Neuron (in vitro differentiated cells): Measurements from ENCODE around the gene ARNT2.

Source experiments
- H2AFZ ChIP-seq: one replicate; pipeline ENCODE4 v1.6.1; 2013; ENCODE audit warnings: low read depth, mild to moderate bottlenecking, inconsistent platforms, low read length, moderate library complexity
- H3K27me3 ChIP-seq: one replicate; pipeline ENCODE4 v1.6.1; 2013; ENCODE audit warnings: low read length; ENCODE audit not compliant: insufficient read depth
- H3K36me3 ChIP-seq: one replicate; pipeline ENCODE4 v1.6.1; 2013; ENCODE audit warnings: low read length; ENCODE audit not compliant: insufficient read depth
- H3K4me1 ChIP-seq: one replicate; pipeline ENCODE4 v1.6.1; 2013; ENCODE audit warnings: low read length; ENCODE audit not compliant: insufficient read depth
- H3K4me3 ChIP-seq: 2 replicates; pipeline ENCODE4 v1.5.1; 2013; ENCODE audit warnings: mild to moderate bottlenecking, low read length, moderate library complexity
- H3K9me3 ChIP-seq: one replicate; pipeline ENCODE4 v1.6.1; 2013; ENCODE audit warnings: low read length

ARNT2 gene

GRCh38 chr15:80591471-80591870 lies 187.3 kb downstream of the ARNT2 start:
- Histone ChIP-seq H3K4me1 (no peaks in the 10 kb centered on the region), H2AFZ (no peak overlapping the region), H3K9me3 (peaks cover under 1% of the 10 kb centered on the region), H3K27me3 (no peaks in the 10 kb centered on the region), H3K36me3 (peaks cover 83% of the 10 kb centered on the region), H3K4me3 (no peak overlapping the region)

GRCh38 chr15:80591938-80592825 lies 188.0 kb downstream of the ARNT2 start:
- peaks cover 2% of the 10 kb centered on the region for H3K9me3 ChIP-seq
- no peak overlapping the region for H2AFZ ChIP-seq
- H3K4me3 ChIP-seq: no peak overlapping the region
- H3K4me1 ChIP-seq: no peaks in the 10 kb centered on the region
- H3K36me3 ChIP-seq: peaks cover 83% of the 10 kb centered on the region
- H3K27me3 ChIP-seq: no peaks in the 10 kb centered on the region

GRCh38 chr15:80593486-80594030 lies 189.4 kb downstream of the ARNT2 start:
- Histone ChIP-seq H3K4me3 (no peak overlapping the region), H2AFZ (no peak overlapping the region), H3K9me3 (peaks cover 2% of the 10 kb centered on the region), H3K4me1 (no peaks in the 10 kb centered on the region), H3K36me3 (peaks cover 73% of the 10 kb centered on the region), H3K27me3 (no peaks in the 10 kb centered on the region)

- Histone ChIP-seq H3K36me3 (peaks cover 66% of the 10 kb centered on the region), H3K27me3 (no peaks in the 10 kb centered on the region), H3K4me1 (no peaks in the 10 kb centered on the region), H3K4me3 (no peak overlapping the region), H3K9me3 (peaks cover 2% of the 10 kb centered on the region), H2AFZ (no peak overlapping the region)
These were observed 190.1 kb downstream of the ARNT2 start for GRCh38 chr15:80594091-80594889.

GRCh38 chr15:80595396-80595795 lies 191.2 kb downstream of the ARNT2 start:
- peaks cover 57% of the 10 kb centered on the region for H3K36me3 ChIP-seq
- no peak overlapping the region for H3K4me3 ChIP-seq
- H3K4me1 ChIP-seq: no peaks in the 10 kb centered on the region
- H3K27me3 ChIP-seq: no peaks in the 10 kb centered on the region
- H3K9me3 ChIP-seq: peaks cover 2% of the 10 kb centered on the region
- no peak overlapping the region for H2AFZ ChIP-seq

- no peaks in the 10 kb centered on the region for H3K4me1 ChIP-seq
- peaks cover 2% of the 10 kb centered on the region for H3K9me3 ChIP-seq
- H3K4me3 ChIP-seq: no peak overlapping the region
- H2AFZ ChIP-seq: no peak overlapping the region
- H3K36me3 ChIP-seq: peaks cover 46% of the 10 kb centered on the region
- no peaks in the 10 kb centered on the region for H3K27me3 ChIP-seq
These were observed 192.4 kb downstream of the ARNT2 start for GRCh38 chr15:80596521-80596976.

GRCh38 chr15:80597076-80597475 lies 192.9 kb downstream of the ARNT2 start:
- peaks cover 41% of the 10 kb centered on the region for H3K36me3 ChIP-seq
- no peak overlapping the region for H2AFZ ChIP-seq
- H3K9me3 ChIP-seq: peaks cover 2% of the 10 kb centered on the region
- no peaks in the 10 kb centered on the region for H3K4me1 ChIP-seq
- H3K27me3 ChIP-seq: no peaks in the 10 kb centered on the region
- H3K4me3 ChIP-seq: no peak overlapping the region

- Histone ChIP-seq H3K4me3 (no peak overlapping the region), H3K27me3 (no peaks in the 10 kb centered on the region), H3K36me3 (peaks cover 19% of the 10 kb centered on the region), H3K9me3 (peaks cover 2% of the 10 kb centered on the region), H2AFZ (no peak overlapping the region), H3K4me1 (peaks cover 4% of the 10 kb centered on the region)
These were observed 195.2 kb downstream of the ARNT2 start for GRCh38 chr15:80599359-80599758.

- no peak overlapping the region for H2AFZ ChIP-seq
- H3K4me1 ChIP-seq: peaks cover 6% of the 10 kb centered on the region
- no peak overlapping the region for H3K4me3 ChIP-seq
- H3K9me3 ChIP-seq: peaks cover 2% of the 10 kb centered on the region
- peaks cover 7% of the 10 kb centered on the region for H3K36me3 ChIP-seq
- no peaks in the 10 kb centered on the region for H3K27me3 ChIP-seq
These were observed 196.4 kb downstream of the ARNT2 start for GRCh38 chr15:80600626-80601025.

GRCh38 chr15:80601256-80601655 lies 197.1 kb downstream of the ARNT2 start:
- H3K27me3 ChIP-seq: no peaks in the 10 kb centered on the region
- H3K4me3 ChIP-seq: no peak overlapping the region
- peaks cover 2% of the 10 kb centered on the region for H3K9me3 ChIP-seq
- peaks cover 6% of the 10 kb centered on the region for H3K36me3 ChIP-seq
- no peak overlapping the region for H2AFZ ChIP-seq
- peaks cover 6% of the 10 kb centered on the region for H3K4me1 ChIP-seq

GRCh38 chr15:80604583-80605575 lies 200.7 kb downstream of the ARNT2 start:
- Histone ChIP-seq H3K4me3 (no peak overlapping the region), H3K9me3 (no peaks in the 10 kb centered on the region), H2AFZ (no peak overlapping the region), H3K27me3 (no peaks in the 10 kb centered on the region), H3K4me1 (peaks cover 6% of the 10 kb centered on the region), H3K36me3 (no peaks in the 10 kb centered on the region)

- Histone ChIP-seq H3K9me3 (no peaks in the 10 kb centered on the region), H3K27me3 (no peaks in the 10 kb centered on the region), H3K4me3 (no peak overlapping the region), H3K4me1 (peaks cover 6% of the 10 kb centered on the region), H2AFZ (no peak overlapping the region), H3K36me3 (no peaks in the 10 kb centered on the region)
These were observed 201.5 kb downstream of the ARNT2 start for GRCh38 chr15:80605591-80606150.
